Type B pancreatic cell (in vitro differentiated cells): Measurements from ENCODE around the gene GRK7. TPM values are rescaled to one million over a fixed set of nuclear protein-coding genes. Genes with fewer than 3 reads are reported as not detected.

ENCODE experiments used
- DNase-seq: peaks from one replicate; pipeline ENCODE4 v3.0.0; 2021; ENCODE audit warnings: mixed read lengths; ENCODE audit not compliant: unreplicated experiment; ENCODE audit errors: extremely low spot score
- H3K27ac Mint-ChIP-seq: 2 replicates; pipeline ENCODE4 v1.8.0; 2021; ENCODE audit warnings: mild to moderate bottlenecking, mixed read lengths
- H3K27me3 Mint-ChIP-seq: 2 replicates; pipeline ENCODE4 v1.8.0; 2021; ENCODE audit warnings: mixed read lengths
- H3K36me3 Mint-ChIP-seq: 2 replicates; pipeline ENCODE4 v1.8.0; 2021; ENCODE audit warnings: mixed read lengths
- H3K4me1 Mint-ChIP-seq: one replicate; pipeline ENCODE4 v1.8.0; 2021; ENCODE audit warnings: mixed read lengths; ENCODE audit not compliant: unreplicated experiment
- H3K4me3 Mint-ChIP-seq: 2 replicates; pipeline ENCODE4 v1.8.0; 2021; ENCODE audit warnings: mild to moderate bottlenecking, mixed read lengths
- H3K9me3 Mint-ChIP-seq: 2 replicates; pipeline ENCODE4 v1.8.0; 2021; ENCODE audit warnings: mixed read lengths
- CTCF ChIP-seq: fragments of 200-600 bp; sonication (generic); conservative IDR thresholded peaks from 2 replicates; pipeline ENCODE4 v1.5.0; 2021; ENCODE audit warnings: antibody characterized with exemption, mild to moderate bottlenecking
- total RNA-seq: library from RNA; stranded (reverse); gene quantifications from 2 replicates; pipeline ENCODE4 v1.2.1, GENCODE V29; 2021; ENCODE audit warnings: low replicate concordance

GRK7 gene
- total RNA-seq, 1 donor from 2014 or later, result 0.10 TPM

GRCh38 chr3:141738891-141739363, 24.3 kb upstream of the GRK7 start:
- Mint-ChIP-seq H3K9me3 (no peaks in the 10 kb centered on the region), H3K4me1 (peaks cover 14% of the 10 kb centered on the region), H3K36me3 (peaks cover 3% of the 10 kb centered on the region), H3K27me3 (no peaks in the 10 kb centered on the region), H3K4me3 (peak overlapping the region; percentile 99), H3K27ac (peak overlapping the region; percentile 99)
- DNase-seq, result no peak
- no peak for TF ChIP-seq CTCF

DNA sequence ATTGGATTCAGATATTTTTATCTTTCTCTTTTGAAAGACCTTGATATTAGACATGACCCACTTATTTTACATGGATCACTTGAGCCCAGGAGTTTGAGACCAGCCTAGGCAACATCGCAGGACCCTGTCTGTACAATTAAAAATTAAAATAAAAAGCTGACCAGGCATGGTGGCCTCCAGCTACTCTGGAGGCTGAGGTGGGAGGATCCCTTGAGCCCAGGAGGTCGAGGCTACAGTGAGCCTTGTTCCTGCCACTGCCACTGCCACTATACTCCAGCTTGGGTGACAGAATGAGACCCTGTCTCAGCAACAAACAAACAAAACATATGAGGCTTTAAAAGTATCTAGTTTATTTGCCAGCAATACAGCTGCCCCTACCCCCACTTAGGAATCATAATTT, 23.5 kb upstream of the GRK7 start:
- Mint-ChIP-seq H3K4me1 (peaks cover 14% of the 10 kb centered on the region), H3K27me3 (no peaks in the 10 kb centered on the region), H3K4me3 (peak overlapping the region; percentile 99), H3K36me3 (peaks cover 3% of the 10 kb centered on the region), H3K9me3 (no peaks in the 10 kb centered on the region), H3K27ac (peak overlapping the region; percentile 99)
- no peak for DNase-seq
- no peak for TF ChIP-seq CTCF

- TF ChIP-seq CTCF, result no peak
- no peaks in the 10 kb centered on the region for H3K9me3 Mint-ChIP-seq
- peaks cover 7% of the 10 kb centered on the region for H3K36me3 Mint-ChIP-seq
- H3K4me1 Mint-ChIP-seq, result peaks cover 14% of the 10 kb centered on the region
- H3K27me3 Mint-ChIP-seq, result no peaks in the 10 kb centered on the region
- no peak for DNase-seq
- H3K27ac Mint-ChIP-seq, result no peak overlapping the region
- peak overlapping the region; percentile 99 for H3K4me3 Mint-ChIP-seq
Measured at GRCh38 chr3:141740349-141740748, 22.9 kb upstream of the GRK7 start.

GRCh38 chr3:141743305-141743704, 19.9 kb upstream of the GRK7 start:
- no peak overlapping the region for H3K4me3 Mint-ChIP-seq
- H3K27ac Mint-ChIP-seq, result no peak overlapping the region
- no peak for TF ChIP-seq CTCF
- no peak for DNase-seq
- H3K36me3 Mint-ChIP-seq, result peaks cover 11% of the 10 kb centered on the region
- H3K9me3 Mint-ChIP-seq, result no peaks in the 10 kb centered on the region
- H3K4me1 Mint-ChIP-seq, result peaks cover 14% of the 10 kb centered on the region
- H3K27me3 Mint-ChIP-seq, result no peaks in the 10 kb centered on the region

- H3K36me3 Mint-ChIP-seq, result peaks cover 15% of the 10 kb centered on the region
- no peaks in the 10 kb centered on the region for H3K9me3 Mint-ChIP-seq
- no peaks in the 10 kb centered on the region for H3K27me3 Mint-ChIP-seq
- DNase-seq, result no peak
- no peak overlapping the region for H3K27ac Mint-ChIP-seq
- no peak for TF ChIP-seq CTCF
- H3K4me3 Mint-ChIP-seq, result no peak overlapping the region
- peaks cover 3% of the 10 kb centered on the region for H3K4me1 Mint-ChIP-seq
Measured at GRCh38 chr3:141746962-141747361, 16.2 kb upstream of the GRK7 start.

DNA sequence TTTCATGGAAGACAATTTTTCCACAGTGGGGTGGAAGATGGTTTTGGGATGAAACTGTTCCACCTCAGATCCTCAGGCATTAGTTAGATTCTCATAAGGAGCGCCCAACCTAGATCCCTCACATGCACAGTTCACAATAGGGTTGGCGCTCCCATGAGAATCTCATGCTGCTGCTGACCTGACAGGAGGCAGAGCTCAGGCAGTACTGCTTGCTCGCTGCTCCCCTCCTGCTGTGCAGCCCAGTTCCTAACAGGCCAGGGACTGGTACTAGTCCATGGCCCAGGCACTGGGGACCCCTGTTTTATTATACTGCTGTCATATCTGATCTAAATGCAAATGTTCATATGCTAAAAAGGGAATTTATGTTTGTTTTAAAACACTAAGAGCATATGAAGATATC, 9.8 kb upstream of the GRK7 start:
- Mint-ChIP-seq H3K4me3 (no peak overlapping the region), H3K27me3 (no peaks in the 10 kb centered on the region), H3K9me3 (no peaks in the 10 kb centered on the region), H3K4me1 (no peaks in the 10 kb centered on the region), H3K27ac (no peak overlapping the region), H3K36me3 (peaks cover 4% of the 10 kb centered on the region)
- TF ChIP-seq CTCF, result no peak
- no peak for DNase-seq
